H1 (cell line): ENCODE measurements around the gene RNMT. TPM values are rescaled to one million over a fixed set of nuclear protein-coding genes. Genes with fewer than 3 reads are reported as not detected.

Experiments
- CTCF ChIA-PET: fragments of 300-600 bp; sonication (Branson Sonifier 250); formaldehyde crosslinking; loops from one replicate; lab custom pipeline; 2021; ENCODE audit not compliant: partially characterized antibody; lab: Charles Lee
- POLR2A ChIA-PET: fragments of 300-600 bp; sonication (Branson Sonifier 250); formaldehyde crosslinking; loops from one replicate; lab custom pipeline; 2021; ENCODE audit warnings: inconsistent platforms; ENCODE audit not compliant: partially characterized antibody; lab: Charles Lee
- DNase-seq, 2 experiments: peaks; one replicate each; pipeline versions ENCODE4 v3.0.0 to v3.0.0-alpha.2; 2010 to 2022; ENCODE audit warnings: low spot score in 2 of 2, low read depth in 1 of 2, mixed read lengths in 1 of 2
- FAIRE-seq: peaks from 2 replicates; lab custom pipeline; 2011; peaks lifted over from hg19 to GRCh38; lab: Jason Lieb, UNC
- H2AFZ ChIP-seq: 2 replicates; pipeline ENCODE4 v1.8.1; 2012; ENCODE audit warnings: low read length, inconsistent platforms
- H2AK5ac ChIP-seq: 2 replicates; pipeline ENCODE4 v1.6.1; 2013; ENCODE audit warnings: low read depth, low read length
- H2BK120ac ChIP-seq: replicated peaks from 2 replicates; pipeline ENCODE3; 2013; ENCODE audit warnings: low read depth, low read length, inconsistent platforms
- H2BK12ac ChIP-seq: 2 replicates; pipeline ENCODE4 v1.6.1; 2013; ENCODE audit warnings: low read depth, low read length
- H2BK15ac ChIP-seq: 2 replicates; pipeline ENCODE4 v1.6.1; 2013; ENCODE audit warnings: low read length
- H2BK20ac ChIP-seq: 2 replicates; pipeline ENCODE4 v1.6.1; 2013; ENCODE audit warnings: low read length
- H2BK5ac ChIP-seq: 2 replicates; pipeline ENCODE4 v1.6.1; 2013; ENCODE audit warnings: low read depth, low read length
- H3K14ac ChIP-seq: 2 replicates; pipeline ENCODE4 v1.6.1; 2013; ENCODE audit warnings: inconsistent platforms; ENCODE audit not compliant: insufficient read length
- H3K18ac ChIP-seq: 2 replicates; pipeline ENCODE4 v1.6.1; 2013; ENCODE audit warnings: low read length; ENCODE audit errors: extremely low read depth
- H3K23ac ChIP-seq: 2 replicates; pipeline ENCODE4 v1.6.1; 2013; ENCODE audit warnings: inconsistent platforms; ENCODE audit not compliant: insufficient read length
- H3K23me2 ChIP-seq: 2 replicates; pipeline ENCODE4 v1.6.1; 2013; ENCODE audit warnings: low read depth, low read length
- H3K27ac ChIP-seq: 2 replicates; pipeline ENCODE4 v1.6.1; 2011; ENCODE audit warnings: low read depth, low read length, inconsistent platforms
- H3K27me3 ChIP-seq, 4 experiments: replicated peaks in 1 of 4; 1 replicate in 1 of 4; 2 replicates in 3 of 4; pipeline versions ENCODE4 v1.6.1 to v1.8.1; 2011 to 2013; ENCODE audit warnings: low read length in 3 of 4, mild to moderate bottlenecking in 3 of 4, inconsistent platforms in 2 of 4, mixed read lengths in 2 of 4, moderate library complexity in 1 of 4; ENCODE audit not compliant: control insufficient read depth in 3 of 4, insufficient read depth in 3 of 4; ENCODE audit errors: extremely low read depth in 1 of 4
- H3K36me3 ChIP-seq, 4 experiments: 2 replicates each; pipeline versions ENCODE4 v1.6.1 to v1.8.1; 2011 to 2013; ENCODE audit warnings: mild to moderate bottlenecking in 4 of 4, low read length in 3 of 4, moderate library complexity in 2 of 4, control low read depth in 1 of 4, inconsistent platforms in 1 of 4; ENCODE audit not compliant: insufficient read depth in 4 of 4, control insufficient read depth in 2 of 4
- H3K4ac ChIP-seq: replicated peaks from 2 replicates; pipeline ENCODE3; 2013; ENCODE audit warnings: low read length, low read depth, mixed read lengths, inconsistent platforms; ENCODE audit not compliant: insufficient read length
- H3K4me1 ChIP-seq, 4 experiments: replicated peaks in 1 of 4; 1 replicate in 1 of 4; 2 replicates in 3 of 4; pipeline versions ENCODE4 v1.6.1 to v1.8.1; 2011 to 2013; ENCODE audit warnings: low read length in 3 of 4, inconsistent platforms in 2 of 4, mixed read lengths in 1 of 4; ENCODE audit not compliant: insufficient read depth in 4 of 4, control insufficient read depth in 3 of 4
- H3K4me2 ChIP-seq, 2 experiments: 2 replicates each; pipeline versions ENCODE4 v1.6.1 to v1.8.1; 2011 to 2013; ENCODE audit warnings: low read depth in 2 of 2, low read length in 2 of 2, control low read depth in 1 of 2, inconsistent platforms in 1 of 2, mild to moderate bottlenecking in 1 of 2; ENCODE audit not compliant: insufficient read depth in 1 of 2
- H3K4me3 ChIP-seq, 4 experiments: fragments of 200-600, 300-600 bp in 1 of 4; sonication (generic), shearing (Covaris generic), sonication (Bioruptor Twin) in 1 of 4; 2 replicates each; pipeline versions ENCODE4 v1.5.1 to v1.8.1; 2011 to 2016; ENCODE audit warnings: low read length in 4 of 4, low read depth in 3 of 4, control low read depth in 2 of 4, inconsistent platforms in 2 of 4, mild to moderate bottlenecking in 2 of 4, mixed read lengths in 1 of 4, moderate library complexity in 1 of 4; ENCODE audit not compliant: insufficient read depth in 2 of 4; ENCODE audit errors: extremely low read depth in 1 of 4
- H3K56ac ChIP-seq: replicated peaks from 2 replicates; pipeline ENCODE3; 2013; ENCODE audit warnings: low read depth, mild to moderate bottlenecking, mixed read lengths, low read length, inconsistent platforms; ENCODE audit not compliant: insufficient read length
- H3K79me1 ChIP-seq: 2 replicates; pipeline ENCODE4 v1.6.1; 2013; ENCODE audit warnings: low read depth, low read length, control low read depth
- H3K79me2 ChIP-seq, 2 experiments: 2 replicates each; pipeline versions ENCODE4 v1.6.1 to v1.8.1; 2012 to 2013; ENCODE audit warnings: low read length in 2 of 2, mild to moderate bottlenecking in 2 of 2, inconsistent platforms in 1 of 2; ENCODE audit not compliant: insufficient read depth in 2 of 2, control insufficient read depth in 1 of 2
- H3K9ac ChIP-seq, 4 experiments: replicated peaks in 1 of 4; 1 replicate in 1 of 4; 2 replicates in 3 of 4; pipeline versions ENCODE4 v1.6.1 to v1.8.1; 2011 to 2013; ENCODE audit warnings: low read depth in 3 of 4, low read length in 3 of 4, control low read depth in 2 of 4, mild to moderate bottlenecking in 2 of 4, moderate library complexity in 2 of 4, inconsistent platforms in 1 of 4; ENCODE audit errors: extremely low read depth in 1 of 4
- H3K9me3 ChIP-seq, 2 experiments: 2 replicates each; pipeline versions ENCODE4 v1.6.1 to v1.8.1; 2012 to 2013; ENCODE audit warnings: mild to moderate bottlenecking in 2 of 2, moderate library complexity in 2 of 2, control low read depth in 1 of 2, inconsistent platforms in 1 of 2, low read depth in 1 of 2, low read length in 1 of 2, mixed read lengths in 1 of 2; ENCODE audit not compliant: insufficient read depth in 2 of 2
- H4K20me1 ChIP-seq, 2 experiments: replicated peaks in 1 of 2; 2 replicates each; pipeline versions ENCODE3 to v1.8.1; 2011 to 2013; ENCODE audit warnings: inconsistent platforms in 2 of 2, low read length in 2 of 2, mild to moderate bottlenecking in 1 of 2; ENCODE audit not compliant: insufficient read depth in 2 of 2, control insufficient read depth in 1 of 2
- H4K5ac ChIP-seq: 2 replicates; pipeline ENCODE4 v1.6.1; 2013; ENCODE audit warnings: low read length, low read depth, mixed read lengths, inconsistent platforms; ENCODE audit not compliant: insufficient read length
- H4K8ac ChIP-seq: 2 replicates; pipeline ENCODE4 v1.8.0; 2013; ENCODE audit warnings: mild to moderate bottlenecking, moderate library complexity, low read length, inconsistent platforms; ENCODE audit not compliant: insufficient read depth; ENCODE audit errors: extremely low read depth
- H4K91ac ChIP-seq: replicated peaks from 2 replicates; pipeline ENCODE3; 2013; ENCODE audit warnings: low read length, mixed read lengths, inconsistent platforms; ENCODE audit not compliant: insufficient read length
- WGBS, 2 experiments: shearing (Covaris generic) in 1 of 2; methylation state at CpG; one replicate each; pipeline versions ENCODE4 v1.1.6 to v1.1.7; 2013 to 2015; ENCODE audit warnings: low lambda C conversion rate in 2 of 2, mixed read lengths in 2 of 2, inconsistent platforms in 1 of 2, low coverage in 1 of 2, missing lambda C conversion rate in 1 of 2; ENCODE audit not compliant: insufficient replicate concordance in 2 of 2, insufficient coverage in 1 of 2, insufficient read length in 1 of 2; ENCODE audit errors: extremely low coverage in 1 of 2, missing lambda C conversion rate in 1 of 2; 5-methylcytosine and 5-hydroxymethylcytosine counted together
- polyA plus RNA-seq, 7 experiments: library from polyadenylated mRNA; depleted of rRNA in 3 of 7; stranded (reverse) in 5 of 7; unstranded in 2 of 7; fragments of >200 nt in 5 of 7; fragments of 200-250 nt in 2 of 7; gene quantifications; 1 replicate in 5 of 7; 2 replicates in 1 of 7; 4 replicates in 1 of 7; pipeline versions ENCODE4 v1.2.1 to v1.2.3, GENCODE V29; 2011 to 2013; ENCODE audit warnings: missing spikeins in 2 of 7, mixed read lengths in 2 of 7
- total RNA-seq: library from RNA; stranded (reverse); fragmentation: NEBNext Ultra II Directional; extraction: Animal tissue kit (Norgen Biotek cat#: 25700); gene quantifications from 2 replicates; pipeline ENCODE4 v1.2.1, GENCODE V29; 2021

RNMT gene
- total and polyA plus RNA-seq, 2 of the 8 experiments (the other 6 are each of a cell fraction or from before 2014, with no cell fraction given): 25.3 to 63.5 TPM

- H3K56ac ChIP-seq: peak overlapping the region; percentile 20
- no peak overlapping the region for H3K23ac ChIP-seq
- H3K4me2 ChIP-seq: peak overlapping the region; percentile 55 to 56
- no peak overlapping the region for H3K14ac ChIP-seq
- H2BK15ac ChIP-seq: no peak overlapping the region
- H2BK12ac ChIP-seq: peak overlapping the region; percentile 77; the same call in 1 of the 2 replicates
- H2BK120ac ChIP-seq: peak overlapping the region; percentile 98
- H3K27me3 ChIP-seq: no peaks in the 10 kb centered on the region
- H4K20me1 ChIP-seq: no peaks in the 10 kb centered on the region
- no peaks in the 10 kb centered on the region for H3K79me1 ChIP-seq
- H3K79me2 ChIP-seq: no peaks in the 10 kb centered on the region
- H4K5ac ChIP-seq: peak overlapping the region; percentile 78
- DNase-seq (no peak), FAIRE-seq (peak; percentile 78)
- H3K23me2 ChIP-seq: no peaks in the 10 kb centered on the region
- H4K8ac ChIP-seq: no peak overlapping the region
- no peaks in the 10 kb centered on the region for H3K9me3 ChIP-seq
- H4K91ac ChIP-seq: peak overlapping the region; percentile 97
- H3K18ac ChIP-seq: peak overlapping the region; percentile 93
- CTCF ChIA-PET: interaction anchor here (1.1 to 10.2 kb wide), 5 partner anchors 12 to 278 kb away, joined by 3 to 104 read pairs (median 25); partner anchors contain the start of gene MC5R
- H3K4ac ChIP-seq: no peak overlapping the region
- peak overlapping the region; percentile 71; the same call in 1 of the 2 replicates for H3K27ac ChIP-seq
- 0 out of 2 replicates have a peak overlapping the region, but pooled peaks have one; percentile 59 for H2AK5ac ChIP-seq
- H3K4me1 ChIP-seq: peaks cover 16 to 46% (median 33%) of the 10 kb centered on the region in 4 experiments
- POLR2A ChIA-PET: interaction anchor here (1.3 kb wide), 1 partner anchor 9 kb away, joined by 3 read pairs; no protein-coding TSS in a partner anchor
- WGBS, 2 experiments: 16% methylated on average over 5 of the region's 5 CpGs; no CpG with 5 or more reads in 1 of the 2 experiments
- peak overlapping the region in 1 of 4 experiments; percentile 33; a peak in 3 of 8 replicates for H3K4me3 ChIP-seq
- no peaks in the 10 kb centered on the region for H3K36me3 ChIP-seq
- no peak overlapping the region for H2AFZ ChIP-seq
- peak overlapping the region; percentile 94; the same call in 1 of the 2 replicates for H2BK5ac ChIP-seq
- no peak overlapping the region for H3K9ac ChIP-seq
- H2BK20ac ChIP-seq: peak overlapping the region; percentile 96; the same call in 1 of the 2 replicates
Measured at GRCh38 chr18:13809531-13810255, 83.2 kb downstream of the RNMT start.
